Right lobe of liver (tissue), 6 donors: ENCODE results near the gene TNFAIP8L3. TPM values are rescaled to one million over a fixed set of nuclear protein-coding genes. Genes with fewer than 3 reads are reported as not detected.
A peak's percentile ranks its signal among the peaks of the same experiment; 100 is the strongest.

Experiments
- ATAC-seq, 4 donors: fragments of 200-7000 bp; cut with Tn5 transposase; one replicate each; pipeline ENCODE4 v1.9.1; 2020; ENCODE audit warnings: mild to moderate bottlenecking in 4 of 4, moderate library complexity in 4 of 4
- DNase-seq, 3 donors: peaks; one replicate each; pipeline ENCODE4 v3.0.0-alpha.2; 2020
- H3K27ac ChIP-seq, 3 donors: fragments of 200-600 bp; one replicate each; pipeline ENCODE4 v1.8.0; 2022
- H3K27me3 ChIP-seq, 2 donors: fragments of 200-600 bp; one replicate each; pipeline ENCODE4 v1.8.0; 2022
- H3K36me3 ChIP-seq, 4 donors: fragments of 200-600 bp; sonication (generic) in 1 of 4; one replicate each; pipeline versions ENCODE4 v1.5.1 to v1.8.0; 2017 to 2022; ENCODE audit warnings: control low read depth in 1 of 4
- H3K4me1 ChIP-seq, 4 donors: fragments of 200-600 bp; sonication (generic) in 1 of 4; one replicate each; pipeline versions ENCODE4 v1.5.1 to v1.8.0; 2017 to 2022; ENCODE audit warnings: control low read depth in 1 of 4
- H3K4me3 ChIP-seq, 3 donors: fragments of 200-600 bp; one replicate each; pipeline ENCODE4 v1.8.0; 2022
- H3K9me3 ChIP-seq, 4 donors: fragments of 200-600 bp; sonication (generic) in 1 of 4; one replicate each; pipeline versions ENCODE4 v1.5.1 to v1.8.0; 2017 to 2022; ENCODE audit warnings: control low read depth in 1 of 4
- POLR2A ChIP-seq: fragments of 450-650 bp; IDR thresholded peaks from one replicate; pipeline ENCODE4 v1.6.1; 2017; ENCODE audit warnings: antibody characterized with exemption, mild to moderate bottlenecking
- WGBS: methylation state at CpG from one replicate; pipeline ENCODE4 v1.1.6; 2018; ENCODE audit warnings: low coverage, low lambda C conversion rate; ENCODE audit not compliant: insufficient coverage; ENCODE audit errors: missing lambda C conversion rate; 5-methylcytosine and 5-hydroxymethylcytosine counted together
- intact Hi-C, 2 donors: fragments of 100-400 bp; cut with DNase I; formaldehyde crosslinking; loops; one replicate each; pipeline versions ENCODE4 v1.11.2 to v1.14.1; 2022
- total RNA-seq, 6 experiments: library from RNA; depleted of rRNA in 2 of 6; stranded (reverse); fragments of >200 nt in 2 of 6; fragmentation: NEBNext Ultra II Directional in 3 of 6; extraction: Animal tissue kit (Norgen Biotek cat#: 25700) in 3 of 6; gene quantifications; one replicate each; pipeline versions ENCODE4 v1.1.0 to v1.2.4, GENCODE V29; 2016 to 2023
- TF ChIP-seq, protein P1 (sequence below), 4 donors: fragments of 200-600 bp in 3 of 4; fragments of 450-650 bp in 1 of 4; IDR thresholded peaks; one replicate each; pipeline versions ENCODE4 v1.5.1 to v1.8.0; 2016 to 2022; ENCODE audit warnings: antibody characterized with exemption in 4 of 4, mild to moderate bottlenecking in 2 of 4
- donor health status: DM: no; HTN: yes; CAD: no.
- donor health status: DM: no; HTN: no; CAD: no.
- donor health status: DM: no; HTN: no; CAD: no.
- donor health status: DM: no; HTN: yes; CAD: no.
- donor health status: DM: no; HTN: yes; CAD: no.

Gene TNFAIP8L3
- total RNA-seq, 6 experiments from 2014 or later, result 0.49 to 2.0 (median 0.95) TPM

DNA sequence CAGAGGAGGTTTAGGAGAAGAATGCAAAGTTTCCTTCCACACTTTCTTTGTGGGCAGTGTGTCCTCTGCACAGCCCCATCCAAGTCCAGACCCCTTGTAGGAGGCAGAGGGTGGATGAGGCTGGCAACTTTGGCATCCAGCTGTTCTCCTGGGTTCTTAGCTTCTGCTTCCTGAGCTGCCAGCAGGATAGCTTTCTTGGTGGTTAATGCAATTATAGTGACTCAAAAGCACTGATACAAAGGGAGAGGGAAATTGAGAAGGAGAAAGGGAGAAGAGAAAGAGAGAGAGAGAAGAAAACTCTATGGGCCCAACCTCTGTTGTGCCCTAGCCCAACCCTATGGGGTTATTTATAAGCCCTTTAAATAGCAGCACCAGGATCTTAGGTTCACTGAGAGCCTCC, 4.5 kb upstream of the TNFAIP8L3 start:
- Histone ChIP-seq H3K9me3 (no peaks in the 10 kb centered on the region), H3K27me3 (no peaks in the 10 kb centered on the region), H3K36me3 (no peaks in the 10 kb centered on the region), H3K4me1 (peaks cover 0 to 6% (median 0%) of the 10 kb centered on the region in 4 donors), H3K27ac (no peak overlapping the region), H3K4me3 (no peak overlapping the region)
- intact Hi-C loops, result no loop called here
- TF ChIP-seq, protein P1, sequence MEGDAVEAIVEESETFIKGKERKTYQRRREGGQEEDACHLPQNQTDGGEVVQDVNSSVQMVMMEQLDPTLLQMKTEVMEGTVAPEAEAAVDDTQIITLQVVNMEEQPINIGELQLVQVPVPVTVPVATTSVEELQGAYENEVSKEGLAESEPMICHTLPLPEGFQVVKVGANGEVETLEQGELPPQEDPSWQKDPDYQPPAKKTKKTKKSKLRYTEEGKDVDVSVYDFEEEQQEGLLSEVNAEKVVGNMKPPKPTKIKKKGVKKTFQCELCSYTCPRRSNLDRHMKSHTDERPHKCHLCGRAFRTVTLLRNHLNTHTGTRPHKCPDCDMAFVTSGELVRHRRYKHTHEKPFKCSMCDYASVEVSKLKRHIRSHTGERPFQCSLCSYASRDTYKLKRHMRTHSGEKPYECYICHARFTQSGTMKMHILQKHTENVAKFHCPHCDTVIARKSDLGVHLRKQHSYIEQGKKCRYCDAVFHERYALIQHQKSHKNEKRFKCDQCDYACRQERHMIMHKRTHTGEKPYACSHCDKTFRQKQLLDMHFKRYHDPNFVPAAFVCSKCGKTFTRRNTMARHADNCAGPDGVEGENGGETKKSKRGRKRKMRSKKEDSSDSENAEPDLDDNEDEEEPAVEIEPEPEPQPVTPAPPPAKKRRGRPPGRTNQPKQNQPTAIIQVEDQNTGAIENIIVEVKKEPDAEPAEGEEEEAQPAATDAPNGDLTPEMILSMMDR (IDR thresholded peaks at IDR 0.05), result no peak
- no peak for TF ChIP-seq POLR2A
- DNase-seq (no peak), ATAC-seq (no peak)

DNA sequence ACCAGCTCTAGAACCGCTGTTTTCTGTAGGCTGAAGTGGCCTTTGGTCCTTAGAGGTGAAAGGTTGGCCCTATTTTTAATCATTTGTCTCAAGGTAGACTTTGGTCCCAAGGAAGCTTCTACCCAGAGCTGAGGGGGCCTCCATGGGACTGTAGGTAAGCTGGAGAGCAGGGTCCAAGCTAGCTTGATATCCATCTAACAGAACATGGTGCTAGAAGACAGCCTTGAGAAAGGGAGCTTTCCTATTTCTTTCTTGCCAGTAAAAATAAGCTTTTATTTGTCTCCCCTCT, 3.6 kb upstream of the TNFAIP8L3 start:
- H3K27me3 ChIP-seq, result no peaks in the 10 kb centered on the region
- intact Hi-C loops, result no loop called here
- H3K27ac ChIP-seq, result no peak overlapping the region
- H3K9me3 ChIP-seq, result no peaks in the 10 kb centered on the region
- DNase-seq, result no peak
- no peaks in the 10 kb centered on the region for H3K36me3 ChIP-seq
- 60% methylated on average over 1 of the region's 1 CpG for WGBS
- peaks cover 0 to 13% (median 2%) of the 10 kb centered on the region in 4 donors for H3K4me1 ChIP-seq
- no peak for TF ChIP-seq POLR2A
- TF ChIP-seq, protein P1 (IDR thresholded peaks at IDR 0.05), result no peak
- no peak for ATAC-seq
- H3K4me3 ChIP-seq, result no peak overlapping the region

DNA sequence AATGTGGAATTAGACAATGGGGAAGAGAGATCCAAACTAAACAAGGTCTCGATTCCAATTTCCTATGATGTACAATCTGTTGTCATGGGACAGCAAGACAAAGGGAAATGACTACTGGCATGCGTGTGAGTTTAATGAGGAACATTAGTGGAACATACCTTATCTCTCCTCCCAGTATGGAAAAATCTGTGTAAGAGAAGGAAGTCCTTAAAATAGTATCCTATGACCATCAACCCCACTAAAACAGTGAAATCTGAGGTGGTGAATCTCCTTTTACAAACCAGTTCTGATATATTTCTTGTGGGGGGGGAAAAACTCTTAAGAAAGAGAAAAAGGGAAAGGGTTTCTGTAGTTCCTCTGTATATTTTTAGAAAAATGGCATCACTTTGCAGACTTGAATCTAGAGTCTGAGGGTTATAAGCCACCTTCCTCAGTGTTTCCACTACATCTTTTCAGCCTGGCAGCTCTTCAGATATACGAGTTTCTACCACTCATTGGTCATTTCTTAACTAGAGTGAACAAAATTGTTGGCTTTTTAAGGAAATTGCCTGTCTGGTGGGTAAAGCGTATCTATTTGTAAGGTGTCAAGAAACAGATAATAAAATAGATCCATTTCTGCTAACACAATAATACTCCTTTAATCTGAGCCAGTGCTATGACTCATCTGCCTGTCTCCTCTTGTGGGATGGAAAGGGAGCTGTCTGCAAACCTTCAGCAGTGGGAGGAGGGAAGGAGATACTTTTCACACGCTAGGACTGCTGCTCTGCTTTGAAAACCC, 3.0 kb upstream of the TNFAIP8L3 start:
- no peak for TF ChIP-seq POLR2A
- TF ChIP-seq, protein P1 (IDR thresholded peaks at IDR 0.05), result no peak
- peak in 1 of 4 donors; percentile 25 for ATAC-seq

DNA sequence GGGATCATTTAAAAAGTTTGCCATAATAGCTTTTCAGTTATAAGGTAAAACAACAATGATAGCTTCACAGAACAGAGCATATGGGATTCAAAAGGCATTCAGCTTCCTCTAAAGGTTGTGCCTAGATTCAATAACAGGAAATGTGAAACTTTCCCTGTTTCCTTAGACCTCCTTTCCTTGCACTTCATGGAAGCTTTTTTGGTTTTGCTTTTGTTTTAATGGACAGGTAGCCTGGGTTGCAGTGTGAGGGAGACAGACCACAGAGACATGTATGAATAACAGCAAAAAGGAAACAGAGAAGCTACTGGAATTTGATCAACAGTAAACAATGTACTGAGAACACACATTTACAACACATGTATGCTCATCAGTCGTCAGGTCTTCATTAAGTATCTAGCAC, 2.3 kb upstream of the TNFAIP8L3 start:
- no peak overlapping the region for H3K27ac ChIP-seq
- no peak for ATAC-seq

More for the DNA sequence above, 3.0 kb upstream of the TNFAIP8L3 start:
- peaks cover 0 to 13% (median 2%) of the 10 kb centered on the region in 4 donors for H3K4me1 ChIP-seq
- H3K27ac ChIP-seq, result no peak overlapping the region
- WGBS, result 47% methylated on average over 5 of the region's 5 CpGs
- intact Hi-C loops, result no loop called here
- no peaks in the 10 kb centered on the region for H3K9me3 ChIP-seq
- DNase-seq, result no peak
- H3K27me3 ChIP-seq, result no peaks in the 10 kb centered on the region
- no peak overlapping the region for H3K4me3 ChIP-seq
- no peaks in the 10 kb centered on the region for H3K36me3 ChIP-seq

More for the DNA sequence above, 2.3 kb upstream of the TNFAIP8L3 start:
- TF ChIP-seq POLR2A, result no peak
- TF ChIP-seq, protein P1 (IDR thresholded peaks at IDR 0.05), result no peak
- 50% methylated on average over 1 of the region's 1 CpG for WGBS
- no peak overlapping the region for H3K4me3 ChIP-seq
- no peak for DNase-seq
- H3K9me3 ChIP-seq, result no peaks in the 10 kb centered on the region
- no peaks in the 10 kb centered on the region for H3K36me3 ChIP-seq
- peaks cover 0 to 13% (median 2%) of the 10 kb centered on the region in 4 donors for H3K4me1 ChIP-seq
- H3K27me3 ChIP-seq, result no peaks in the 10 kb centered on the region
- intact Hi-C loops, result no loop called here
